ENCODE data around the gene HS1BP3. TPM values are rescaled to one million over a fixed set of nuclear protein-coding genes. Genes with fewer than 3 reads are reported as not detected.

The HS1BP3 gene
- total RNA-seq: 23.9 and 29.9 TPM in 2 replicates

GRCh38 chr2:20650877-20651730 is at the start of gene HS1BP3:
Gene HS1BP3, minus strand, starts transcription at chr2:20651098. Its CDS starts 35 bp downstream, at chr2:20651063.

GRCh38 chr2:20666304-20667150 is 15.6 kb upstream of the HS1BP3 start, which contains the start of gene GDF7:
Gene GDF7, plus strand, starts transcription at chr2:20667144. Its CDS starts 96 bp downstream, at chr2:20667240.

Other genes with a start within 250 kb of the HS1BP3 start
- gene RHOB, start 204.0 kb downstream of the HS1BP3 start, total RNA-seq: 98.0 and 168 TPM in 2 replicates
- gene GDF7, start 16.0 kb upstream of the HS1BP3 start, total RNA-seq: 1.3 and 6.2 TPM in 2 replicates
- 16.4 and 20.5 TPM in 2 replicates for gene LDAH, start 172.0 kb upstream of the HS1BP3 start, total RNA-seq